Measurements from ENCODE around the gene GKAP1. TPM values are rescaled to one million over a fixed set of nuclear protein-coding genes. Genes with fewer than 3 reads are reported as not detected.

Gene GKAP1
- total RNA-seq, 1 donor from 2014 or later, result 2.0 TPM

DNA sequence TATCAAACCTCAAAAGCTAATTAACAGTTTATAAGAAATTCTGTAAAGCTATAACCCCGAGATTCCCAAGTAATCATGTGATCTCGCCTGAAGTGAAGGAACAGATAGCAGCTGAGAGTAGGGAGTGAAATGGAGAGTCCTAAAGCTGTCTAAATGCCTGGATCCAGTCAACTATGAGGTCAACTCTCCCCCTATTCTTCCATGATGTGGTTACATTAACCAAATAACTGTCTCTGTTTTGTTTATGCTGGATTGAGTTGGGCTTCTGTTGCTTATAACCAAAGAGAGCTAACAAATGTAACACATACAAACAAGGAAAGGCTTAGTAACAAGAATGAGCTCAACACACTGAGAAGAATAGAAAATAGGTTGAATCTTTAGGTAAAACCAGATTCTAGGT is 41.6 kb downstream of the GKAP1 start:
- no peak overlapping the region for H3K27ac Mint-ChIP-seq (ENCODE audit: unreplicated experiment)
- H3K36me3 Mint-ChIP-seq (ENCODE audit: unreplicated experiment), result no peaks in the 10 kb centered on the region
- no peaks in the 10 kb centered on the region for H3K9me3 Mint-ChIP-seq (ENCODE audit: unreplicated experiment)
- H3K27me3 Mint-ChIP-seq (ENCODE audit: unreplicated experiment), result no peaks in the 10 kb centered on the region
- H3K4me3 Mint-ChIP-seq (ENCODE audit: unreplicated experiment), result no peak overlapping the region
- H3K4me1 Mint-ChIP-seq (ENCODE audit: unreplicated experiment), result no peaks in the 10 kb centered on the region
- TF ChIP-seq CTCF (IDR thresholded peaks at IDR 0.05), result no peak
- DNase-seq (ENCODE audit: extremely low spot score, unreplicated experiment), result no peak

- Mint-ChIP-seq H3K4me3 (ENCODE audit: unreplicated experiment) (no peak overlapping the region), H3K9me3 (ENCODE audit: unreplicated experiment) (no peaks in the 10 kb centered on the region), H3K27ac (ENCODE audit: unreplicated experiment) (no peak overlapping the region), H3K27me3 (ENCODE audit: unreplicated experiment) (peaks cover 4% of the 10 kb centered on the region), H3K4me1 (ENCODE audit: unreplicated experiment) (no peaks in the 10 kb centered on the region), H3K36me3 (ENCODE audit: unreplicated experiment) (no peaks in the 10 kb centered on the region)
- TF ChIP-seq CTCF (IDR thresholded peaks at IDR 0.05), result no peak
- DNase-seq (ENCODE audit: extremely low spot score, unreplicated experiment), result no peak
These were observed 44.7 kb downstream of the GKAP1 start for GRCh38 chr9:83772860-83773259.

DNA sequence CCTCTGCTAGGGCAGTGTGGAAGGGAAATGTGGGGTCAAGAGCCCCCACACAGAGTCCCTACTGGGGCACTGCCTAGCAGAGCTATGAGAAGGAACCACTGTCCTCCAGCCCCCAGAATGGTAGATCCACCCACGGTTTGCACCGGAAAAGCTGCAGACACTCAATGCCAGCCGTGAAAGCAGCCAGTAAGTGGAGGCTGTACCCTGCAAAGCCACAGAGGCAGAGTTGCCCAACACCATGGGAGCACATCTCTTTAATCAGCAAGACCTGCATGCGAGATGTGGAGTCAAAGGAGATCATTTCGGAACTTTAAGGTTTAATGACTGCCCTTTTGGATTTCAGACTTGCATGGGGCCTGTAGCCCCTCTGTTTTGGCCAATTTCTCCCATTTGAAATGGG is 52.2 kb downstream of the GKAP1 start:
- peaks cover 17% of the 10 kb centered on the region for H3K9me3 Mint-ChIP-seq (ENCODE audit: unreplicated experiment)
- no peaks in the 10 kb centered on the region for H3K4me1 Mint-ChIP-seq (ENCODE audit: unreplicated experiment)
- peaks cover 18% of the 10 kb centered on the region for H3K27me3 Mint-ChIP-seq (ENCODE audit: unreplicated experiment)
- H3K4me3 Mint-ChIP-seq (ENCODE audit: unreplicated experiment), result no peak overlapping the region
- no peak for TF ChIP-seq CTCF (IDR thresholded peaks at IDR 0.05)
- H3K27ac Mint-ChIP-seq (ENCODE audit: unreplicated experiment), result no peak overlapping the region
- DNase-seq (ENCODE audit: extremely low spot score, unreplicated experiment), result no peak
- H3K36me3 Mint-ChIP-seq (ENCODE audit: unreplicated experiment), result no peaks in the 10 kb centered on the region

GRCh38 chr9:83754383-83754977 is 63.1 kb downstream of the GKAP1 start:
- Mint-ChIP-seq H3K27me3 (ENCODE audit: unreplicated experiment) (no peaks in the 10 kb centered on the region), H3K4me1 (ENCODE audit: unreplicated experiment) (no peaks in the 10 kb centered on the region), H3K36me3 (ENCODE audit: unreplicated experiment) (no peaks in the 10 kb centered on the region), H3K27ac (ENCODE audit: unreplicated experiment) (no peak overlapping the region), H3K4me3 (ENCODE audit: unreplicated experiment) (no peak overlapping the region), H3K9me3 (ENCODE audit: unreplicated experiment) (no peaks in the 10 kb centered on the region)
- no peak for DNase-seq (ENCODE audit: extremely low spot score, unreplicated experiment)
- TF ChIP-seq CTCF (IDR thresholded peaks at IDR 0.05), result no peak

- Mint-ChIP-seq H3K4me3 (ENCODE audit: unreplicated experiment) (no peak overlapping the region), H3K4me1 (ENCODE audit: unreplicated experiment) (no peaks in the 10 kb centered on the region), H3K36me3 (ENCODE audit: unreplicated experiment) (no peaks in the 10 kb centered on the region), H3K27ac (ENCODE audit: unreplicated experiment) (no peak overlapping the region), H3K27me3 (ENCODE audit: unreplicated experiment) (no peaks in the 10 kb centered on the region), H3K9me3 (ENCODE audit: unreplicated experiment) (no peaks in the 10 kb centered on the region)
- no peak for DNase-seq (ENCODE audit: extremely low spot score, unreplicated experiment)
- TF ChIP-seq CTCF (IDR thresholded peaks at IDR 0.05), result no peak
These were observed 67.9 kb downstream of the GKAP1 start for GRCh38 chr9:83749706-83750105.

All from osteocyte (in vitro differentiated cells).